CD4-positive, alpha-beta T cell treated with Interleukin-21 for 1 hour (primary cell): ENCODE results near the gene ALKBH1.
"Not testable (repeated sequence)": the region's sequence is repeated elsewhere in the genome, so short reads cannot be mapped to it uniquely, and the experiment has no call there.

Experiments used
- DNase-seq: peaks from one replicate; pipeline ENCODE4 v3.0.0-alpha.2; 2020

Gene ALKBH1

GRCh38 chr14:77667331-77667730 is 40.5 kb downstream of the ALKBH1 start:
- DNase-seq, result no peak

- DNase-seq, result no peak
Observed at GRCh38 chr14:77663293-77663692, 44.5 kb downstream of the ALKBH1 start.

GRCh38 chr14:77661562-77661961 is 46.3 kb downstream of the ALKBH1 start:
- not testable (repeated sequence) for DNase-seq

- no peak for DNase-seq
Observed at GRCh38 chr14:77660754-77661153, 47.1 kb downstream of the ALKBH1 start.

GRCh38 chr14:77659831-77660230 is 48.0 kb downstream of the ALKBH1 start:
- no peak for DNase-seq

- no peak for DNase-seq
Observed at GRCh38 chr14:77657280-77657679, 50.5 kb downstream of the ALKBH1 start.

GRCh38 chr14:77654001-77654441 is 53.8 kb downstream of the ALKBH1 start:
- no peak for DNase-seq

GRCh38 chr14:77649326-77649725 is 58.5 kb downstream of the ALKBH1 start:
- DNase-seq, result no peak

- DNase-seq, result no peak
Observed at GRCh38 chr14:77648520-77649200, 59.2 kb downstream of the ALKBH1 start.

- no peak for DNase-seq
Observed at GRCh38 chr14:77647853-77648252, 60.0 kb downstream of the ALKBH1 start.

- DNase-seq, result no peak
Observed at GRCh38 chr14:77646907-77647306, 60.9 kb downstream of the ALKBH1 start.

GRCh38 chr14:77645520-77646230 is 62.1 kb downstream of the ALKBH1 start:
- no peak for DNase-seq

- no peak for DNase-seq
Observed at GRCh38 chr14:77642407-77642806, 65.4 kb downstream of the ALKBH1 start.

- peak; percentile 63 for DNase-seq
Observed at GRCh38 chr14:77641534-77642341, 66.1 kb downstream of the ALKBH1 start.

- no peak for DNase-seq
Observed at GRCh38 chr14:77640756-77641533, 66.9 kb downstream of the ALKBH1 start.

- no peak for DNase-seq
Observed at GRCh38 chr14:77638771-77639171, 69.1 kb downstream of the ALKBH1 start.

- not testable (repeated sequence) for DNase-seq
Observed at GRCh38 chr14:77635869-77636268, 72.0 kb downstream of the ALKBH1 start.

GRCh38 chr14:77635466-77635865 is 72.4 kb downstream of the ALKBH1 start:
- not testable (repeated sequence) for DNase-seq

GRCh38 chr14:77630111-77630510 is 77.7 kb downstream of the ALKBH1 start:
- no peak for DNase-seq

- no peak for DNase-seq
Observed at GRCh38 chr14:77625360-77625759, 82.5 kb downstream of the ALKBH1 start.

GRCh38 chr14:77623201-77623600 is 84.6 kb downstream of the ALKBH1 start:
- no peak for DNase-seq
